Measurements from ENCODE around the gene PHF13. TPM values are rescaled to one million over a fixed set of nuclear protein-coding genes. Genes with fewer than 3 reads are reported as not detected.

The PHF13 gene
- total and polyA plus RNA-seq, 8 donors = 11.1 to 24.8 (median 19.8) TPM

DNA sequence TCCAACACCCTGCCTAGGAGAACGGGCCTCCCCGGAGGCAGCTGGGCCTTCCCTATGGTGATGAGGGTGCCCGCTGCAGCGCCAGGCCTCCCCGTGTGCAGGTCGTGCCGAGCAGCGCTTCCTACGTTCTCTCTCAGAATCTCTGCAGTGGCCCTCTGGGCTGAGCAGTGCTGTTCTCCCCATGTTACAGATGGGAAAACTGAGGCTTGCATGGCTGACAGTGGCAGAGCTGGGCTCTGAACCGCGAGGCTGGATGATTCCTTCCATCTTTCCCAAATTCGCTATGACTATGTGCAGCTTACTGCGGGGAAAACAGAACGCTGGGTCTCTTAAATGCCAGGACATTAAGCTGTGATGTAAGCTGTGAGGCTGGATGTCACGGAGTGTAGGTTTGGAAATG lies 19.7 kb upstream of the PHF13 start:
- Histone ChIP-seq H3K4me1 (peaks cover 0 to 65% of the 10 kb centered on the region in 2 donors), H3K36me3 (peaks cover 0 to 100% of the 10 kb centered on the region in 2 donors), H3K27ac (no peak overlapping the region), H3K4me3 (no peak overlapping the region), H3K27me3 (no peaks in the 10 kb centered on the region), H3K9me3 (no peaks in the 10 kb centered on the region)
- intact Hi-C loops (cut with DNase I) = no loop called here
- TF ChIP-seq, protein P1, sequence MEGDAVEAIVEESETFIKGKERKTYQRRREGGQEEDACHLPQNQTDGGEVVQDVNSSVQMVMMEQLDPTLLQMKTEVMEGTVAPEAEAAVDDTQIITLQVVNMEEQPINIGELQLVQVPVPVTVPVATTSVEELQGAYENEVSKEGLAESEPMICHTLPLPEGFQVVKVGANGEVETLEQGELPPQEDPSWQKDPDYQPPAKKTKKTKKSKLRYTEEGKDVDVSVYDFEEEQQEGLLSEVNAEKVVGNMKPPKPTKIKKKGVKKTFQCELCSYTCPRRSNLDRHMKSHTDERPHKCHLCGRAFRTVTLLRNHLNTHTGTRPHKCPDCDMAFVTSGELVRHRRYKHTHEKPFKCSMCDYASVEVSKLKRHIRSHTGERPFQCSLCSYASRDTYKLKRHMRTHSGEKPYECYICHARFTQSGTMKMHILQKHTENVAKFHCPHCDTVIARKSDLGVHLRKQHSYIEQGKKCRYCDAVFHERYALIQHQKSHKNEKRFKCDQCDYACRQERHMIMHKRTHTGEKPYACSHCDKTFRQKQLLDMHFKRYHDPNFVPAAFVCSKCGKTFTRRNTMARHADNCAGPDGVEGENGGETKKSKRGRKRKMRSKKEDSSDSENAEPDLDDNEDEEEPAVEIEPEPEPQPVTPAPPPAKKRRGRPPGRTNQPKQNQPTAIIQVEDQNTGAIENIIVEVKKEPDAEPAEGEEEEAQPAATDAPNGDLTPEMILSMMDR (IDR thresholded peaks at IDR 0.05) = no peak
- DNase-seq = no peak
- no peak for ATAC-seq

DNA sequence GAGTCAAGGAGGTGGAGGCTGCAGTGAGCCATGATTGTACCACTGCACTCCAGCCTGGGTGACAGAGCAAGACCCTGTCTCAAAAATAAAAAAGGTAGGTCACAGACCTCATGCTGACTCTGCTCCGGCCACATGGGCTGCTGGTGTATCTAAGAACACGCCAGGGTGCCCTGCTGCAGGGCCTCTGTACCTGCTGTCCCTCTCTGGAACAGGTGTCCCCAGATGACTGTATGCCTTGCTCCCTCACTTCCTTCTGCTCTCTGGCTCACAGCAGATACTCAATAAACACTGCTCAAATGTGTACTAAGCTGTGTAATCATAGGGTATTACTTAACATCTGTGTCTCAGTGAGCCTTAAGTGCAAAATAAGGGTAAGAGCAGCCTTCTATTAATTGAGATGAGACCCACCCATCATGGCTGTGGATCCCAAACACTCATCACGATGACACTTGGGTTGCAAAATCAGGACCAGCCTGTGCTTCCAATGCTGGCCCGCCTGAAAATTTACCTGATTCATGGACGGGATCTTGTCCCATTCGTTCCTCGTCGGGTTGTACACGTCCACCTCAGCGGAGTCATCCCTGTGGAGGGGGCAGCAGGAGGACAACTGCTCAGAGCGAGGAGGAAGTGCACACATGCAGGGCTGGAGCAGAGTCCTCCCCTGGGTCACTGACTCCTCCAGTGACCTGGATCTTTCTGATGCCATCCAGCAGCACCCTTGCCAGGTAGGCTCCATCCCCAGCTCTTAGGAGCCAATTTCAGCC lies 18.4 kb upstream of the PHF13 start:
- H3K27ac ChIP-seq = no peak overlapping the region
- DNase-seq = no peak
- TF ChIP-seq, protein P1 (IDR thresholded peaks at IDR 0.05) = no peak
- intact Hi-C loops (cut with DNase I) = no loop called here
- no peak overlapping the region for H3K4me3 ChIP-seq
- no peaks in the 10 kb centered on the region for H3K9me3 ChIP-seq
- H3K27me3 ChIP-seq = no peaks in the 10 kb centered on the region
- ATAC-seq = no peak
- peaks cover 7 to 71% of the 10 kb centered on the region in 2 donors for H3K4me1 ChIP-seq
- peaks cover 0 to 92% of the 10 kb centered on the region in 2 donors for H3K36me3 ChIP-seq

DNA sequence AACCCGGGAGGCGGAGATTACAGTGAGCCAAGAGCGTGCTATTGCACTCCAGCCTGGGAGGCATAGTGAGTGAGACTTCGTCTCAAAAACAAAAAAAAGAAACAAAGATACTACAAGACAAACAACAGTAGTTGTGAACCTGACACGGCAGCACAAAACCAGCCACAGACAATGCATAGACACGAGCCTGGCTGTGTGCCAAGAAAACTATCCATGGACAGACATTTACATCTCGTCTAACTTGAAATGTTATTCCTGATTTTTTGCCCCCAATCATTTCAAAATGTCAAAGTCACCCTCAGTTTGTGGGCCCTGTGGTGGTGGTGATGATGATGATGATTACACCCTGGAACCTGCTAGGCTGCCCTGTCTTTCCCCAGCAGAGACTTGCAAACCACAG lies 17.2 kb upstream of the PHF13 start:
- intact Hi-C loops (cut with DNase I) = no loop called here
- peaks cover 0 to 80% of the 10 kb centered on the region in 2 donors for H3K36me3 ChIP-seq

DNA sequence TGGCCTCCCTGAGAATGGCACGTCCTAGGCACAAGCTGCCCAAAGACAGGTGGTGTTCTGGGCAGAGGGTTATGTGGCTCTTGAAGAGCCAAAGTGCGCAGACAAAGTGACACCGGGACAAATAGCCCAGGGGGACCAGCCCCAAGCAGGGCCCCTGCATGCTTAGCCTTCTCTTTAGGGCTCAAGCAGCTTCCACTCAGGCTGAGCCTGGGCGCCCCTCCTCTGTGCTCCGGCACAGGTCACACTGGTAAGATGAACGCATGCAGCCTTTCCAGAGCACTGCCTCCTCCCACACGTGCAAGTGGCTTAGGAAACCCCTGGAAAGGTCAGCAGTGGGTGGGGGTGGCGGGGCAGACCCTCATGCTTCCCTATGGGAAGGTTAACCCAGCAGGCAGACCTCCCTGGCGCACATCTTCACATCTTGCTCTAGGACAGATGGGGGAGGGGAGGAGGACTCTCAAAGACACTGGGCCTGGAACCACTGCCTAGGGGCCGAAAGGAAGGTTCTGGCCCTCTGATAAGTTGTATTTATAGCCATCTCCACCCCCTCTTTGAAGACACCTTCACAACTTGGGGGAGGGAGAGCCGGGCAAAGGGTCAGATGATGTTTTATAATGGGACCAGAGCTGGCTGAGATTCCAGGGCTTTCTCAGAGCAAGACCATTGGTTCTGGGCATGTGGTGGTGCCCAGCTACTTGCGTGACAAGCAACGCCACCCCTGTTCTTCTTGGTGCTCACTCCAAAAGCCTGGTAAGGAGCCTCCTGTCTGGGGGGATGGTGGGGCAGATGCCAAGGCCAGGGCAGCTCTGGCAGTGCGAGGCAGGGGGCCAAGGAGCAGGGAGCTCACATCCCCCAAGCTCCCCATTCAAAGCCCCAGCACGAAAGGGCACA lies 16.4 kb upstream of the PHF13 start:
- Histone ChIP-seq H3K4me3 (no peak overlapping the region), H3K9me3 (no peaks in the 10 kb centered on the region), H3K36me3 (peaks cover 0 to 72% of the 10 kb centered on the region in 2 donors), H3K27ac (peak overlapping the region in 1 of 2 donors; percentile 99), H3K27me3 (no peaks in the 10 kb centered on the region), H3K4me1 (peaks cover 7 to 62% of the 10 kb centered on the region in 2 donors)
- DNase-seq (no peak), ATAC-seq (no peak)
- intact Hi-C loops (cut with DNase I) = no loop called here
- TF ChIP-seq, protein P1 (IDR thresholded peaks at IDR 0.05) = no peak

More for the DNA sequence above, 17.2 kb upstream of the PHF13 start:
- Histone ChIP-seq H3K4me1 (peaks cover 7 to 67% of the 10 kb centered on the region in 2 donors), H3K27me3 (no peaks in the 10 kb centered on the region), H3K4me3 (no peak overlapping the region), H3K9me3 (no peaks in the 10 kb centered on the region), H3K27ac (no peak overlapping the region)
- ATAC-seq = no peak
- no peak for DNase-seq
- TF ChIP-seq, protein P1 (IDR thresholded peaks at IDR 0.05) = no peak

DNA sequence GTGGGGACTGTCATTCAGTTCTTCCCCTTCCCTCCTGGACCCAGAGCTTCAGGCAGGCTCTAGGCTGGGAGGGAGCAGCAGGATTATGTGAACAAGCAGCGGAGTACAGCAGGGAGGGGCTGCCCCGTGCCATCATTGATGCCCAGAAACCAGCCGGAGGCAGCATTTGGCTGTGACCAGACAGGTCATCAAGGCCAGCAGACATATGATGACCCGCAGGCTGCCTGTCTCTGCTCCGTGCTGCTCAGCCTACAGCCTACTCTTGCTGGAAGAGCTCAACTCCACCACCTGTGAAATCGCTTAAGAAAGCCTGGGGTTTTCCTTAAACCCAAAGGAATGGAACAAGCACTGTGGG lies 15.8 kb upstream of the PHF13 start:
- no peak overlapping the region for H3K4me3 ChIP-seq
- no peaks in the 10 kb centered on the region for H3K27me3 ChIP-seq
- intact Hi-C loops (cut with DNase I) = no loop called here
- ATAC-seq (no peak), DNase-seq (no peak)
- H3K9me3 ChIP-seq = no peaks in the 10 kb centered on the region
- peaks cover 7 to 62% of the 10 kb centered on the region in 2 donors for H3K4me1 ChIP-seq
- H3K36me3 ChIP-seq = peaks cover 0 to 66% of the 10 kb centered on the region in 2 donors
- peak overlapping the region in 1 of 2 donors; percentile 99 for H3K27ac ChIP-seq
- TF ChIP-seq, protein P1 (IDR thresholded peaks at IDR 0.05) = no peak
